GM21367 (cell line): ENCODE measurements around the gene RCBTB2.
"Not testable (repeated sequence)": the region's sequence is repeated elsewhere in the genome, so short reads cannot be mapped to it uniquely, and the experiment has no call there.

Experiments used
- ATAC-seq: cut with Tn5 transposase; IDR thresholded peaks from one replicate; pipeline ENCODE4 v1.9.1; 2021; ENCODE audit not compliant: unreplicated experiment

The RCBTB2 gene

DNA sequence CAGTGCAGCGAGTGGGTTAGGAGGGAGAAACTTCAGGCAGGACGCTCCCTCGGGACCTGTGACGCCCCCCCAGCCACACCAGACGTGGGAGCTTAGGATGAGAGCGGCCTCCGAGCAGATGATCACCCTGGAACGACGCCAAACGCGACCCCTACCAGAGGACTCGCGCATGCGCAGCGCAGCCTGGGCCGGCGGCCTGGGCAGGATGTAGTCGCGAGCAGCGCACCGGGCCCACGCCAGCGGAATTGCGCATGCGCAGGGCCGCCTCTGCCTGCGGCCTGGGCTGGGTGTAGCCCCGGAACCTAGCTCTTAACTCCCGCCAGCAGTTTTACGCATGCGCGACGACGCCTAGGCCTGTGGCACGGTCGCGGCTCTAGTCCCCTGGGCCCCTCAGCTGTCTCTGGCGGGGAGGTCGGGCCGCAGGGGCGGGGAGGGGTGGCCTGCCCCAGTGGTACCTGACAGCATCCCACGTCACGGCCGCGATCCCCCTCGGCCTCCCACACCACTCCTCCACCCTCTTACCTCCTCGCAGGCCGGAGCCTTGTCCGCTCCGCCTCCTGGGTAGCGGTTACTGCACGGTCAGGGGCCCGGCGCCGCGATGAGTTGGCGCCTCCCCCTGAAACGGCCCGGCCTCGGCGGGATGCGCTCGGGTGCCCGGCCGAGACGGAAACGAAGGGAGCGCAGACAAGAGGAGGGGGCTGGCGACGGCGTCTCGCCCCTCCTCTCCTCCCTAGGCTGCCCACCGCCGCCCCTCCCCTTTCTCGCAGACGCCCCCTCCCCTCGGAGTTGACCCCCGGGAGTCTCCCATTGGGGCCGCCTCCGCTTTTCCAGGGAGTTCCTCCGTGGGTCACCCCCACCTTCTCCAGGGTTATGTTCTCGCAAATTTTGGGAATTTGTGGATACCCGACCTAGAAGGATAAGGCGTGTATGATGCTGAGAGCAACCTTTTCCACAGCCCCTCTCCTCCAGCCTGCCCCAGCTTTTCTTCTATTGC lies at the start of gene RCBTB2:
Gene RCBTB2, minus strand, starts transcription at position 575 of the 994 bp plus-strand sequence. CDS start 11,141 bp downstream, outside the sequence.
- peak; percentile 80 for ATAC-seq

DNA sequence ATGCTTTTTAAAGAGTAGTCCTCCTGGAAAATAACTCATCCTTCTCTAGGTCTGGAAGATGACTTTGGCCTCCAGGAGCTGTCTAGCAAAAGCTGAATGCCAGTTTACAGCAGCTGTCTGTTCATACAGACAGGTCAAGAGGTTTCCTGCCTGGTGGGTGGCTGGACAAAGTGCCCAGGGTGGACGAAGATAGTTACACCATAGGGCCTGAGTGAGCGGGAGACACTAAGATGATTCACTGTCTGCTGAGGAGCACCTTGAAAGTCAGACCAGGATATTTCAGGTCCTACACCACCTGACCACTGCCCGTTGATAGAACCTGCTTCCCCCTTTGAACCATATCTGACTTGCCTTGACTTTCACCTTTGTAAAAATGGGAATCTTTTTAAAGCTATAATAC lies 49.2 kb upstream of the RCBTB2 start:
- no peak for ATAC-seq

DNA sequence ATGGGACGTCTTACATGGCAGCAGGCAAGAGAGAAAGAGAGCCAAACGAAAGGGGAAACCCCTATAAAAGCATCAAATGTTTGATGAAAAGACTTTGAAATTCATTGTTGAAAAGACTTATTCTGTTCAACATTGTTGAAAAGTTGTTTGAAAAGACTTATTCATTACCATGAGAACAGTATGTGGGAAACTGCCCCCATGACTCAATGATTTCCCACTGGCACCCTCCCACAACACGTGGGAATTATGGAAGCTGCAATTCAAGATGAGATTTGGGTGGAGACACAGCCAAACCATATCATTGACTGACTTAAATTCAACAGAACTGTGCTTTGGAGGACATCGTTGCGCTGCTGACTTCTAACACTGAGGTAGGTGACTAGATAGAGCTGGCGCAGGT lies 48.0 kb upstream of the RCBTB2 start:
- no peak for ATAC-seq

DNA sequence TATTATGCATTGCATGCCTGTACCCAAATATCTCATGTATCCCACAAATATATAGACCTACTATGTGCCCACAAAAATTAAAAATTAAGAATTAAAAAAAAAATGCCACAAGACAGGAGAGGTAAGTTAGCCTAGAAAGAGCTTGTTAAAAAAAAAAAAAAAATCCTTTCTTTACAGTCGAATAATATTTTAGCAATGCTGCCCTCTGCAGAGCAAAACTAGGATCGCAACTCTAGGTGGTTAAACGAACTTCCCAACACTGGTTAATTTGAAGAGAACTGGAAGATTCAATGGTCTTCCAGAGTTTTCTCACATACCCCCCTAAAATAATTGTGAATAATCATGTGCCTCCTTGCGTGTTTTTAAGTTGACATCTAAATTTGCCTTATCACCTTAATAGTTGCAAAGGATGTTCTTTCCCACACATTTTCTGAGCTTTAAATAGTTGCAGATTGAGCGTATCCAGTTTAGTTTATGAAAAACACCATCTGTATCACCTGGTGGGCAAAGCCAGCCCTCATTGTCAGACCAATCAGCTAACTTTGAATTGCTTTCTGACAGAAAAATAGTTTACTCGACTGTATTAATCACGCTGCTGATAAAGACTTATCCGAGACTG lies 47.4 kb upstream of the RCBTB2 start:
- ATAC-seq: no peak

DNA sequence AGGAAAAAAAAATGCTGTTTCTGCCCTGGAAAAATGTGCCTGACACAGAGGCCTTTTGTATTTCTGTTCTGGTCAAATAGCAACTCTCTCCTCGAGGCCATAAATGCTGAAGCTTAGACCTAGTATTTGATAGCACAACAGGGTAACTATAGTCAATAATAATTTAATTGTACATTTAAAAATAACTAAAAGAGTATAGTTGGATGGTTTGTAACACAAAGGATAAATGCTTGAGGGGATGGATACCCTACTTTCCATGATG lies 47.0 kb upstream of the RCBTB2 start:
- ATAC-seq: not testable (repeated sequence)

DNA sequence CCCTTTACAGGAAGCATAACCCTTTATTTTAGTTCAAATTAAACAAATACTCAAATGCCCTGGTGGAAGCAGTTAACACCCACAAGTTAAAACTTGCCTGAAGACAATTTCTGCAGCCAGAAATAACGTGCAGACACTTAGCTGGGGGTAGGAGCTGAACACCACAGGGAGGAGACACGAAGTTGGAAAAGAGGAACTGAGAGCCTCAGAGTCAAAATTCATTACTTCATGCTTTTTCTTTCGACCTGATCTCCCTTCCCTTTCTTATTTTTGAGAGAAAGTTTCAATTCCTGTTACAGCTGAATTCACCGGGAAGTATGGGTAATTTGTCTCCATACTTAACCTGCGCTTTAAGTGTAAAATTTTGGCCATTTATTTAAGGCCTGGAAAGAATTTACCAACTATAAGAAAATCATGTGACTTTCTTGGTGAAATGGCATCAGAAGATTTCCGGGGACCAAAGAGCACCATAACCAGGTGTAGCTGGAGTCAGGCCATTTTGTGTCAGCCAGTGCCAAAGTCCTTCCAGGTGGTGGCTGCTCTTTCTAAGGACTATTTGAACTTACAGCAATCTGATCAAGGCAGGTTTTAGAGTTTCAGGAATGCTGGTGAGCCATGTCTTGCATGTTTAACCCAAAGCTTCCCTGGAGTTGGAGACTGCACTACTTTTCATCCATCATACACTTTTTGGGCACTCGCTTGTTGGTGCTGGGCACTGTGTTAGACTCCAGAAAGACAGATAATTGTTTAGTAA lies 46.5 kb upstream of the RCBTB2 start:
- peak; percentile 73 for ATAC-seq

DNA sequence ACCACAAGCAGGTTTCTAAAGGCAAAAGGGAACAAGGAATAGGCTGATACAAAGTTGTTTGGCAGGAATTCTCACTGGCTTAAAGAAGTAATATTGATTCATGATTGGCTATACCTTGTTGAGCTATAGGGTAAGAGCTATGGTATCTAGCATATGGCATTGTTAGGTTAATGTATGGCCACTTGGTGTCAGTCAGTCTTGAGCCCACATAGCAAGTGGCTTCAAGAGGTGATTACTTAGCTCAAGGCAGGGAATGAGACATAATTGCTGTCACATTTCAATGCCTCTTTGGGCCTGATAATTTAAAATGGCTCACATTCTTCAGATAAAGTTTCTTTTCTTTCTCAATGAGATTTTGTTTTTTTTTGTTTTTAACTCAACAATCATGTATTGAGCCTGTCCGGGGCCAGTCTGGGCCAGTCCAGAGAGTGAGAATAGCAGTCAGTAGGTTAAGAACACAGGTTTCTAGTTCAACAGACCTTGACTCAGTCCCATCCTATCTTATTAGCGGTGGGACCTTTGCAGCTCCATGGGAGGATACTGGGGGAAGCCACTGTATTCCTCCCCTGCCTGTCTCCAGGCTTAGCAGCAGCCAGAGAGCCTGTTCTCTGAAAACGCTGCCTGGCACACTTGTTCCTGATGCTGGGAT lies 45.8 kb upstream of the RCBTB2 start:
- ATAC-seq: peak; percentile 46

DNA sequence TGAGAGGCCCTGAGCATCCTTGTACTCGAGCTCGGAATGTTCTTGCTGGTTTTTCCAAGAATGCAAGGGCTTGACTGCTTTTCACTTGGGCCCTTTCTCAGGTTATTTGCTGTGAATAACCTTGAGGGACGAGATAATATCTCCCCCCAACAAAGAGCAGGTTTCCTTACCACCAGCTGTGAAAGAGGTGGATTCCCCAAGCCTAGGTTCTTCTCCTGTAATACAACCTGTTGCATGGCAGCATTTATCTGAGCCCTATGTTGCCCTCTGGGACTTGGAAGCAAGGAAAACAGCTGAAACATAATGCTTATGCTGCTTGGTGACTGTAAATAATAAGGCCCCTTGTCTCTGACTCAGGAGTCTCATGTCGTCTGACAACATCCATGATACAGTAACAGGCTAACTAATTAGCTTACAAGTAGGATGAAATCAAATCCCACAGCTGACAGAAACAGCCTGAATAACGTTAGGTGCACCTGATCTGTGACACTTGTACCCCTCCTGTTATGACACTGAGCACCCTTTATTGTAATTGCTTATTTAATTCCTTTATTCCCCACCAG lies 43.6 kb upstream of the RCBTB2 start:
- ATAC-seq: no peak

DNA sequence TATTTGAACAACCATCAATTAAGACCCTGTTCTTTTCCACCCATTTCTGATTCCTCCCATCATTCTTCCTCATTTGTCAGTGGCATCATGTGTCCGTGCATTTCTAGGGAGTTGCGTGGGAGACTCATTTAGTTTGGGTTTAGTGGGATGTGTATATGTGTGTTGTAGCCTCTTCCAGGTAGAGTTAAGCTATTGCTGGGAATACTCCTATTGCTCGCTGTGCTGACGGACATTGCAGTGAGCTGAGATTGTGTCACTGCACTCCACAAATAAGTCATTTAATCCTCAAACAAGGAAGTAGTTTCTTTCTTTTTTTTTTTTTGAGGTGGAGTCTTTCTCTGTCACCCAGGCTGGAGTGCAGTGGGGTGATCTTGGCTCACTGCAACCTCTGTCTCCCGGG lies 42.2 kb upstream of the RCBTB2 start:
- no peak for ATAC-seq

DNA sequence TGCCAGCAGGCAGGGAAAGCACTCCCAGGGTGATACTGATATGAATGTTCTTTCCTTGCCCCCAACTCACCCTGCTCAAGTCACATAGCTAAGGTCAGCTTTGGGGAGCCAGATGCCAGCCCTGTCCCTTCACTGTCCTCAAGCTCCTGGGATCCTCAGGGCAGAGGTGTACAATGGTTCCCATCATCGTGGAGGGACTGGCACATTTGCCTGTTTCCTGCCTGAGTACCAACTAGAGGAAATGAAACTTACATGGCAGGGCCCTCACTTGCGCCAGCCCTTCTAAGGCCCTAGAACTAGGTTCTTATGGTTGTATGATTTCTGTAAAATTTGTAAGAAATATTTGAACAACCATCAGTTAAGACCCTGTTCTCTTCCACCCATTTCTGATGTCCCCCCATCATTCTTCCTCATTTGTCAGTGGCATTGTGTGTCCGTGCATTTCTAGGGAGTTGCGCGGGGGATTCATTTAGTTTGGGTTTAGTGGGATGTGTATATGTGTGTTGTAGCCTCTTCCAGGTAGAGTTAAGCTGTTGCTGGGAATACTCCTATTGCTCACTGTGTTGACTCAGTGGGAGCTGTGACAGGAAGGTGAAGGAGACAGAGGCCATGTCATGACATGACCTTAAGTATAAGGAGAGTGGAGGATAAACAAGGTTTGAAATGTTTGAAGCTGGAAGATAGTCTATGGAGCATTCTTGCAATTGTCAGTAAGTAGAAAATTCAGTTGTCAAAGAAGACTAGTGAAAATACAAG lies 41.3 kb upstream of the RCBTB2 start:
- ATAC-seq: no peak

DNA sequence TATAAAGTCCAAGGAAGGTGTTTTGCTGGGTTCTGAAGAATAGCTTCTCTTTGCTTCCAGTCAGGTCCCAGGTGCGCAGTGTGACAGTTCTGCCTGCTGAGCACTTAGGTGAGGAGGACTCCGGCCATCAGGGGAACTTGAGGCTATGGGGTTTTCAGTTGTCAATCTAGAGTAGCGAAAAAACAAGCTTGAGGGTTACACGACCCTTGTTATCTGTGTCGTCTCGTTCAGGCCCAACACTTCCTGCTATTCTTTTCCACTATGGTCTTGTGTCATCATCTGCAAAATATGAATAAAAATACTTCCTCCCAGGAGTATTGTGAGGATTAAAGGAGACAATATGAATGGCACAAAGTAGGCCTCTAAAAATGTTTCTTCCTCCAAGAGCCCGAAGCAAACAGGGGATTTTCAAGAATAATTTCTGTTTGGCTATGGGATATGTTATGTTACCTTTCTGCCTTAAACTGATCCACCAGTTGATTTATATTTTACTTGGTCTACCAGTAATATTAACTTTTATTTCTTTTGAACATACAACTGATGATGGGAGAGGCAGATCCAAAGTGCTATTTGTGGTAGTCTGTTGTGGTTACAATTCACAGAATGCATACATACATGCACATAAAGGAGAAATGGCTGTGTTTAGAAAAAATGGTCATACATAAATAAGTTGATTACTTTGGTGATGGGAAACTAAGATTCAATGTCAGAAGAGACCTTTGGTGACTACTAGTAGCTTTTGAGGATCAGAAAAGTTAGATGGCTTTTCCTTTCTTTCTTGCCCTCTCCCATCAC lies 40.5 kb upstream of the RCBTB2 start:
- no peak for ATAC-seq

DNA sequence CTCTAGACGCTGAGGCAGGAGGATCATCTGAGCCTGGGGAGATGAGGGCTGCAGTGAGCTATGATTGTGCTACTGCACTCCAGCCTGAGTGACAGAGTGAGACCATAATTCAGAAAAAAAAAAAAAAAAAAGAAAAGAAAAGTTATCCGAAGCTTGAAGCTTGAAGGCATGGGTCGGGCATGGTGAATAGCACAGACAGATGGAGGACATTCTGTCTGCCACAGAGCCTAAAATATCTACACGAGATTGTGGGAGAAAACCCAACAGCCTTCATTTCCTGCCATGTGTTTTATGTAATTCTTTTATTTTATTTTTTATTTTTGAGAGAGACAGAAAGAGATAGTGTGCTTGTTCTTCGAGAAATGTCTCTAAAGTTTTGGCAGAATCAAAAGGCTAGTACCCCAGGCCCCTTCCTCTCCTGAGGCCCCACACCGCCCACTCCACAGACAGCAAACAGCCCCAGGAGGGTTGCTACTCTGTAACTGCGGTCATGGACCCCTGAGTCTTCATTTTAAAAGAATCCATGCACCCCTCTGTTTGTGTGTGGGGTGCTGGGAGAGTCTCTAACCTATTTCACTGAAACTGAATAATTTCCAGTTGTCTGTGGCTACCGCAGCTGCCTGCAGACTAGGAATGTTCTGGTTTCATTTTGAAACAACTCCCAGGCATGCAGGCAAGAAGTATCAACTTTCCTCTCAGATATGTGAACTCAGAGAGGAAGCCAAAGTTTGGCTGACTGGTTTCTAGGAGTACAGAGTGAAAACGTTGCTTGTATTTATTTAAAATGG lies 38.4 kb upstream of the RCBTB2 start:
- ATAC-seq: no peak

DNA sequence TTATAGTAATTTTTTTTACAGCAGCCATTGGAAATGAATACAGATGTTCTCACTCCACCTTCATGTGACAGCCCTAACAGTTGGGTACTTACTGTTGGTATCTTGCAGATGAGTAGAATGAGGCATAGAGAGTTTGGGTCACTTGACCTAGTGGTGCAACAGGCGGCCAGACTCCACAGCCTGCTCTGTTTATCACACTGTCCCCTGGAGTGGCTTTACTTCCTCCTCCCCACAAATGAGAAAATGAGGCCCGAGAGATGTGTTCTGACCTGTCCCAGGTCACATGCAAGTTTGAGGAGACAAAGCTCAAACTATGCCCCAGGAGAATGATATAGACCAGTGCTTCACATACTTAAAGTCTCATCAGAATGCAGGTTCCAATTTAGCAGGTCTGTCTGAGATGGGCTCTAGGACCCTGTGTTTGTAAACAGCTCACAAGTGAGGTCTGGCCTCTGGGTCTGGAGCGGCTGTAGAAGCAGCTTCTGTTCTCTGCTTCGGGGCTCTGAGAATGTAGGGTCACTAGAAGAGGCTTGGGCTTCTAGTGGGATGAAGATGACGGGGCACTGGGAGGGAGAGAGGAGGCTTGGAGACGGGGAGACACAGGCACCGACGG lies 37.4 kb upstream of the RCBTB2 start:
- ATAC-seq: no peak

DNA sequence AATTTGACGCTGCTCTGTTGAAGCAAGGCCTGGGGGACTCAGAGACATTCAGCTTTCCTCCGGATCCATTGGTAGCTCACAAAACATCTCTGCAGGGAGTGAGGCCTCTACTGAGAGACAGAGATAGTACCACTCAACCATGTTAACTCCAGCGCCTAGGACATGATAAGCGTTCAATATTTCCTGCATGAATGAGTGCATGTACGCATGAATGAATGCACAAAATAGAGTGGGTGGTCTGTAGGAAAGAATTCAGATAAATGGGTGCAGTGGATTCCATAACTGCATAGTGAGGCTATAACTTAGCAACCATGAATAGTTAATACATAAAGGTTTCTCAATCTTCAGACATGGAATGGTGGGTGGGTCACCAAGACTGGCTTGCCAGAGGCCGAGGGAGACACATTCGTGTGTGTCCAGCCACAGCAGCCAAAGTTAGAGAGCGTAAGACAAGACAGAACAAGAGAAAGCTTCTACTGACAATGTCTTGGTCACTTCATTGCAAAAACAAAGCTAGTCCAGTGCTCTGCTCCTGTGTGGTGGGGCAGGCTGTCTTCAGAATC lies 36.3 kb upstream of the RCBTB2 start:
- no peak for ATAC-seq

DNA sequence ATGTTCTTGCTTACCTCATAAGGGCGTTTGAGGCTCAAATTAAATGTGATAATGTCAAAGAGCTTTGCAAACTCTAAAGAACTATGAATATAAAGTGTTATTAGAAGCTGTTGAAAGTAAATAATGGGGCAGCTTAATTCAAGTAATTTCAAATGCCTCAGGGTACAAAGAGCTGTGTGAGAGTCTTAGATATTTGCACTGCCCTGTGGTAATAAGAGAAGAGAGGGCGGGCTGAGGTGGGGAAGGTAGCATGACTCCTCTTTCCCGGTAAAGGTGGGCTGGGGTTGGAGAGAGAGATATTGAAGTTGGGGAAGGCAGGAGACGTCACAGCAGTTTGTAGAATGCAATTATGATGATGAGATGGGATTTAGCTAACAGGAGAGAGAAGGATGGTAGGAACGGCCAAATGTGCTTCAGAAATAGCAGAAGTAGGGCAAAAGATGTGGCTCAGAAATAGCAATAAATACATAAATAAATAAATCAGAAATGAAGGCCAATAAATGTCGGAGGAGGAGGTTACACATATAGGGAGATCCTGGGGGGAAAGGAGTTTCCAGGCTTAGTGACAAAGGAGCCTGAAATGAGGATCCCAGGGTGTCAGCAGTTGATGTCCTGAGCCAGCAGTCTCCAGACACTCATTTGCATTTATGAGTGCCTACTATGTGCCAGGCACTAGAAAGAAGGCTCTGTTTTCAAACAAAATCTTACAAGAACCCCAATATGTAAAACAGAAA lies 35.7 kb upstream of the RCBTB2 start:
- no peak for ATAC-seq

DNA sequence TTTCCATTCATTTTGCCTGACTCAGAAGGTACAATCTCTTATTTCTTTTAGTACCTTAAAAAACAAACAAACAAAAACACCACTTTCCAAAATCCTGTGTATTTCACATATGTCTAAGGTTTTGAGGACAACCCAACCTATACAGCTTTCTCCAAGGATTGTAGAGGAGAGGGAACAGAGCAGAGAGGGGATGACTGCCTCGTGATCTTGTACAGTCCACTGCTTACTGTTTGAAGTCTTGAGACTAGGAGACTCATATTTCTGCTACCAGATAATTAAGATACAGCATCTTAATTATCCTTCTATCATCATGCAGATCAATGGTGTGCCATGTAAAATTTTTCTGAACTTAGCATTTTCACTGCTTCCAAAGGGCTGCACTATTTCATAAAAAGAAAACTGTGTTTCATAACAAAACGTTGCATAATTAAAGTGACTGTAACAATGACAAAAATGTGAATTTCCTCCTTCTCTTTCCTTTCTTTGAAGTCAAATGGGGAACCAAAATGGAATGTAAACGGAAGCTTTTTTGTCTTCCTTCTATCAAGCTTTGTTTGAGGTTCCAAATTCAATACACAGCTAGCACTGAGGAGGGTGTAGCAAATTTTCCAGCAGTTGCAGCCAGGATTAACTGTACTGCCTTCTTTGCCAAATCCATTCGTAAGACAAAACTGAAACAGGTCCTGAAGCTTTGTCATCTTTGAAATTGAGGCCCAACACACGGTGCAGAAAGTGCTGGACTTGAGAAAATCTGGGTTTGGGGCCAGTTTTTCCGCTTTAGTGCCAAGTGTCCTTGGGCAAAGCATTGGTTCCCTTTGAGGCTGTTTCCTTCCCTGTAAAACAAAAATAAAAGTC lies 34.9 kb upstream of the RCBTB2 start:
- ATAC-seq: no peak
